ENCODE data around the gene DNAH11. TPM values are rescaled to one million over a fixed set of nuclear protein-coding genes. Genes with fewer than 3 reads are reported as not detected.

The DNAH11 gene
- total RNA-seq, 1 experiment from 2014 or later: 1.6 TPM

DNA sequence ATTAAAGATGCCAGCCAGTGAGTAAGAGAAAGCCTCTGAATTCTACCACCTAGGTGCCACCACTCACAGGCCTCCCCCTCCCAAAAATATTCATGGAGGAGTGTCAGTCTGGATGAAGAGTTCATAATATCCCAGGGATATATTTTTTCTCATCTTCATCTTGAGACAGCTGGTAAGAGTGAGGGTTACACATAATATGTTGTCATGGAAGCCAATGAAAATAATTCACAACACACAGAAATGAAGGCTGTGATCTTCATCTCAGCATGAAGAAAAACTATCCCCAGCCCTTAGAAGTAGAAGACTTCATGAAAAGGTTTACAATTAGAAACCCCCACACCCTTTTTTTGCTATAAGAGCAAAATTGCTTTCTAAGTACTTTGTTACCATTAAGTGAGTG is 175.6 kb downstream of the DNAH11 start:
- ChIA-PET POLR2A (ENCODE audit: unreplicated experiment) (no interaction called here), CTCF (no interaction called here)
- no peaks in the 10 kb centered on the region for H3K9me3 ChIP-seq (ENCODE audit: low read length)
- no peaks in the 10 kb centered on the region for H3K79me2 ChIP-seq (ENCODE audit: low read length)
- no peaks in the 10 kb centered on the region for H3K4me1 ChIP-seq (ENCODE audit: insufficient read depth, low read length)
- no peaks in the 10 kb centered on the region for H4K20me1 ChIP-seq (ENCODE audit: low read length)
- H3K27ac ChIP-seq (ENCODE audit: low read length): no peak overlapping the region
- no peaks in the 10 kb centered on the region for H3K36me3 ChIP-seq (ENCODE audit: low read depth, low read length)
- H3F3A ChIP-seq (ENCODE audit: low read length, unreplicated experiment): no peaks in the 10 kb centered on the region
- no TSS peak for BruUV-seq (replicated peaks)
- no peak overlapping the region for H3K4me3 ChIP-seq (ENCODE audit: low read length)
- H3K9me2 ChIP-seq (replicated peaks; ENCODE audit: low read length): no peaks in the 10 kb centered on the region
- H3K27me3 ChIP-seq (ENCODE audit: low read length): peaks cover 64% of the 10 kb centered on the region
- no peak for ATAC-seq
- no peak overlapping the region for H2AFZ ChIP-seq (ENCODE audit: low read length)
- DNase-seq: no peak
- no peak overlapping the region for H3K4me2 ChIP-seq (ENCODE audit: low read length)
- intact Hi-C loops (cut with micrococcal nuclease): no loop called here
- TF ChIP-seq, protein P1, sequence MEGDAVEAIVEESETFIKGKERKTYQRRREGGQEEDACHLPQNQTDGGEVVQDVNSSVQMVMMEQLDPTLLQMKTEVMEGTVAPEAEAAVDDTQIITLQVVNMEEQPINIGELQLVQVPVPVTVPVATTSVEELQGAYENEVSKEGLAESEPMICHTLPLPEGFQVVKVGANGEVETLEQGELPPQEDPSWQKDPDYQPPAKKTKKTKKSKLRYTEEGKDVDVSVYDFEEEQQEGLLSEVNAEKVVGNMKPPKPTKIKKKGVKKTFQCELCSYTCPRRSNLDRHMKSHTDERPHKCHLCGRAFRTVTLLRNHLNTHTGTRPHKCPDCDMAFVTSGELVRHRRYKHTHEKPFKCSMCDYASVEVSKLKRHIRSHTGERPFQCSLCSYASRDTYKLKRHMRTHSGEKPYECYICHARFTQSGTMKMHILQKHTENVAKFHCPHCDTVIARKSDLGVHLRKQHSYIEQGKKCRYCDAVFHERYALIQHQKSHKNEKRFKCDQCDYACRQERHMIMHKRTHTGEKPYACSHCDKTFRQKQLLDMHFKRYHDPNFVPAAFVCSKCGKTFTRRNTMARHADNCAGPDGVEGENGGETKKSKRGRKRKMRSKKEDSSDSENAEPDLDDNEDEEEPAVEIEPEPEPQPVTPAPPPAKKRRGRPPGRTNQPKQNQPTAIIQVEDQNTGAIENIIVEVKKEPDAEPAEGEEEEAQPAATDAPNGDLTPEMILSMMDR (conservative IDR thresholded peaks at IDR 0.05; ENCODE audit: low read depth, low read length): no peak
- TF ChIP-seq EZH2phosphoT487 (IDR thresholded peaks at IDR 0.05; ENCODE audit: borderline replicate concordance, low read length) (no peak), EZH2 (IDR thresholded peaks at IDR 0.05; ENCODE audit: low read length, unreplicated experiment) (no peak)
- no peak overlapping the region for H3K9ac ChIP-seq (ENCODE audit: low read length)

DNA sequence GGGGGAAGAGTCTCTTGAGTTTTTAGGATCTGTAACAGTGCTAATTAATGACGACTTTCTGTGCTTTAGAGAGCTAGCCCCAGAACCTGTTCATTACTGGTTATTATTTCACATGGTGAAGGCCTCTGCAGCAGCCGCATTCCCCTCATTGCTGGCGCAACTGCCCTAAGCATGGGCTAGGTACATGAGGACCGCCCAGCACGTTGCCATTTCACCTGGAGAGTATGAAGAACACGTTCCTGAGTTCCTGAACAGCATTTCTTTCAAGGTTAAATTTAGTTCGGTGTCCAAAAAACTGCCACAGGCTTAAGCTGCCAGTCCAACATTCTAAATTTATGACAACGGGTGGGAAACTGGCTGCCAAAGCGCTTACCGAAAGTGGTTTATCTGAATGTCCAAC is 177.0 kb downstream of the DNAH11 start:
- DNase-seq (no peak), ATAC-seq (no peak)
- Histone ChIP-seq H3K79me2 (ENCODE audit: low read length) (no peaks in the 10 kb centered on the region), H3K36me3 (ENCODE audit: low read depth, low read length) (no peaks in the 10 kb centered on the region), H3K4me1 (ENCODE audit: insufficient read depth, low read length) (no peaks in the 10 kb centered on the region), H2AFZ (ENCODE audit: low read length) (no peak overlapping the region), H3K27me3 (ENCODE audit: low read length) (peaks cover 50% of the 10 kb centered on the region), H3K9me3 (ENCODE audit: low read length) (no peaks in the 10 kb centered on the region), H3K4me2 (ENCODE audit: low read length) (no peak overlapping the region), H3K27ac (ENCODE audit: low read length) (no peak overlapping the region), H4K20me1 (ENCODE audit: low read length) (no peaks in the 10 kb centered on the region), H3K9me2 (replicated peaks; ENCODE audit: low read length) (no peaks in the 10 kb centered on the region), H3K4me3 (ENCODE audit: low read length) (no peak overlapping the region), H3F3A (ENCODE audit: low read length, unreplicated experiment) (no peaks in the 10 kb centered on the region), H3K9ac (ENCODE audit: low read length) (no peak overlapping the region)
- ChIA-PET CTCF (no interaction called here), POLR2A (ENCODE audit: unreplicated experiment) (no interaction called here)
- TF ChIP-seq, protein P1 (conservative IDR thresholded peaks at IDR 0.05; ENCODE audit: low read depth, low read length): no peak
- TF ChIP-seq EZH2phosphoT487 (IDR thresholded peaks at IDR 0.05; ENCODE audit: borderline replicate concordance, low read length): no peak
- TF ChIP-seq EZH2 (IDR thresholded peaks at IDR 0.05; ENCODE audit: low read length, unreplicated experiment): no peak
- BruUV-seq (replicated peaks): no TSS peak
- intact Hi-C loops (cut with micrococcal nuclease): no loop called here

DNA sequence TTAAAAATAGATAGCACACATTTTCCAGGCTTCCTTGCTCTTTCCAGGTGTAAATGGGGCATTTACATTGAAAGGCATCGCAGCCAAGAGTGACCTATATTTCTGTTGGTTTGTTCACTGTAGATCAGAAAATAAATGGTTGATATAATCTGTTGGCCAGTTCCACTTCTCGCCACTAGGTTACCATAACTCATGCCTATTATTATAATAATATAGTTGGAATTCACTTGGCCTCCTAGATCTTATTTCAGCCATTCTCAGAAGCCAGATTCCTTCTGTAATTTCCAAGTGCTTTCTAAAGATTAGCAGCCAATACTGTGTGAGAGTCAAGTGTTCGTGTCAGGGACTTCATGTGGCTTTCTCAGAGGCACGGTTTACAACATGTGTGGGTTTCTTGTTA is 179.5 kb downstream of the DNAH11 start:
- Histone ChIP-seq H3K27me3 (ENCODE audit: low read length) (peaks cover 36% of the 10 kb centered on the region), H3F3A (ENCODE audit: low read length, unreplicated experiment) (no peaks in the 10 kb centered on the region), H3K9ac (ENCODE audit: low read length) (no peak overlapping the region), H4K20me1 (ENCODE audit: low read length) (no peaks in the 10 kb centered on the region), H3K36me3 (ENCODE audit: low read depth, low read length) (no peaks in the 10 kb centered on the region), H3K79me2 (ENCODE audit: low read length) (no peaks in the 10 kb centered on the region), H3K27ac (ENCODE audit: low read length) (no peak overlapping the region), H3K4me2 (ENCODE audit: low read length) (no peak overlapping the region), H3K4me1 (ENCODE audit: insufficient read depth, low read length) (no peaks in the 10 kb centered on the region), H3K9me2 (replicated peaks; ENCODE audit: low read length) (no peaks in the 10 kb centered on the region), H3K4me3 (ENCODE audit: low read length) (no peak overlapping the region), H3K9me3 (ENCODE audit: low read length) (no peaks in the 10 kb centered on the region), H2AFZ (ENCODE audit: low read length) (no peak overlapping the region)
- ChIA-PET POLR2A (ENCODE audit: unreplicated experiment) (no interaction called here), CTCF (no interaction called here)
- no TSS peak for BruUV-seq (replicated peaks)
- no peak for DNase-seq
- intact Hi-C loops (cut with micrococcal nuclease): no loop called here
- TF ChIP-seq, protein P1 (conservative IDR thresholded peaks at IDR 0.05; ENCODE audit: low read depth, low read length): peak; percentile 40; the same call in 1 of the 2 replicates
- no peak for TF ChIP-seq EZH2phosphoT487 (IDR thresholded peaks at IDR 0.05; ENCODE audit: borderline replicate concordance, low read length)
- no peak for ATAC-seq

All from PC-3 (cell line).